Mesenchymal stem cell (in vitro differentiated cells and primary cell): ENCODE measurements around the gene SULF2.

ENCODE experiments used
- DNase-seq: peaks from one replicate; pipeline ENCODE4 v3.0.0-alpha.2; 2013
- H2AFZ ChIP-seq: one replicate; pipeline ENCODE4 v1.6.1; 2013; ENCODE audit warnings: low read depth, mild to moderate bottlenecking, control low read depth, inconsistent platforms, low read length, moderate library complexity
- H2AK5ac ChIP-seq: 2 replicates; pipeline ENCODE4 v1.6.1; 2013; ENCODE audit warnings: low read length, moderate library complexity, mild to moderate bottlenecking, inconsistent platforms; ENCODE audit not compliant: severe bottlenecking
- H2BK120ac ChIP-seq: one replicate; pipeline ENCODE4 v1.6.1; 2013; ENCODE audit warnings: low read depth, mild to moderate bottlenecking, inconsistent platforms, low read length, moderate library complexity
- H2BK12ac ChIP-seq, 2 experiments: one replicate each; pipeline ENCODE4 v1.6.1; 2013; ENCODE audit warnings: inconsistent platforms in 2 of 2, low read length in 2 of 2, mild to moderate bottlenecking in 2 of 2, moderate library complexity in 2 of 2, control low read depth in 1 of 2
- H2BK15ac ChIP-seq: one replicate; pipeline ENCODE4 v1.6.1; 2013; ENCODE audit warnings: mild to moderate bottlenecking, low read depth, inconsistent platforms; ENCODE audit not compliant: poor library complexity, severe bottlenecking
- H2BK5ac ChIP-seq: 2 replicates; pipeline ENCODE4 v1.6.1; 2013; ENCODE audit warnings: low read depth, mild to moderate bottlenecking, low read length, control low read depth, inconsistent platforms; ENCODE audit not compliant: poor library complexity, severe bottlenecking
- H3K14ac ChIP-seq, 2 experiments: one replicate each; pipeline ENCODE4 v1.6.1; 2013; ENCODE audit warnings: inconsistent platforms in 2 of 2, low read length in 2 of 2, control low read depth in 1 of 2, mild to moderate bottlenecking in 1 of 2, moderate library complexity in 1 of 2
- H3K18ac ChIP-seq, 2 experiments: one replicate each; pipeline ENCODE4 v1.6.1; 2013; ENCODE audit warnings: inconsistent platforms in 2 of 2, low read length in 2 of 2, control low read depth in 1 of 2, low read depth in 1 of 2, mild to moderate bottlenecking in 1 of 2
- H3K23ac ChIP-seq, 2 experiments: one replicate each; pipeline ENCODE4 v1.6.1; 2013; ENCODE audit warnings: inconsistent platforms in 2 of 2, low read length in 2 of 2, mild to moderate bottlenecking in 2 of 2, moderate library complexity in 2 of 2, control low read depth in 1 of 2
- H3K27ac ChIP-seq: 2 replicates; pipeline ENCODE4 v1.5.1; 2013; ENCODE audit warnings: mild to moderate bottlenecking, moderate library complexity, low read length, control low read depth, inconsistent platforms; ENCODE audit not compliant: poor library complexity, severe bottlenecking
- H3K27me3 ChIP-seq, 2 experiments: 2 replicates each; pipeline versions ENCODE4 v1.6.1 to v1.7.0; 2013; ENCODE audit warnings: low read length in 2 of 2, mild to moderate bottlenecking in 2 of 2, moderate library complexity in 2 of 2, control low read depth in 1 of 2, inconsistent platforms in 1 of 2; ENCODE audit not compliant: control insufficient read depth in 1 of 2, insufficient read depth in 1 of 2
- H3K36me3 ChIP-seq, 2 experiments: 2 replicates each; pipeline versions ENCODE4 v1.6.1 to v1.7.0; 2013; ENCODE audit warnings: low read length in 2 of 2, control low read depth in 1 of 2, inconsistent platforms in 1 of 2, low read depth in 1 of 2, mild to moderate bottlenecking in 1 of 2; ENCODE audit not compliant: insufficient read depth in 2 of 2, control insufficient read depth in 1 of 2
- H3K4ac ChIP-seq, 2 experiments: one replicate each; pipeline ENCODE4 v1.6.1; 2013; ENCODE audit warnings: inconsistent platforms in 2 of 2, low read length in 2 of 2, mild to moderate bottlenecking in 2 of 2, moderate library complexity in 2 of 2, control low read depth in 1 of 2, low read depth in 1 of 2
- H3K4me1 ChIP-seq: 2 replicates; pipeline ENCODE4 v1.6.1; 2013; ENCODE audit warnings: low read depth, low read length, control low read depth; ENCODE audit not compliant: control insufficient read depth, insufficient read depth
- H3K4me2 ChIP-seq: 2 replicates; pipeline ENCODE4 v1.6.1; 2013; ENCODE audit warnings: low read length, mild to moderate bottlenecking, inconsistent platforms; ENCODE audit not compliant: poor library complexity, severe bottlenecking
- H3K4me3 ChIP-seq, 2 experiments: 2 replicates each; pipeline versions ENCODE4 v1.5.1 to v1.7.0; 2013; ENCODE audit warnings: low read length in 2 of 2, mild to moderate bottlenecking in 2 of 2, control low read depth in 1 of 2, low read depth in 1 of 2; ENCODE audit not compliant: insufficient read depth in 1 of 2
- H3K79me1 ChIP-seq: replicated peaks from 2 replicates; pipeline ENCODE4 v1.6.1; 2013; ENCODE audit warnings: mild to moderate bottlenecking, control low read depth, low read length, inconsistent platforms; ENCODE audit not compliant: poor library complexity, severe bottlenecking
- H3K9ac ChIP-seq: 2 replicates; pipeline ENCODE4 v1.7.0; 2013; ENCODE audit warnings: mild to moderate bottlenecking, low read length, moderate library complexity
- H3K9me3 ChIP-seq: 2 replicates; pipeline ENCODE4 v1.7.0; 2013; ENCODE audit warnings: mild to moderate bottlenecking, low read length; ENCODE audit not compliant: control insufficient read depth
- H4K8ac ChIP-seq: one replicate; pipeline ENCODE4 v1.6.1; 2013; ENCODE audit warnings: inconsistent platforms, mild to moderate bottlenecking, low read length, moderate library complexity
- H4K91ac ChIP-seq: one replicate; pipeline ENCODE4 v1.6.1; 2013; ENCODE audit warnings: mild to moderate bottlenecking, low read length, inconsistent platforms
- WGBS: methylation state at CpG from one replicate; pipeline ENCODE4 v1.1.7; 2013; ENCODE audit warnings: mixed read lengths; 5-methylcytosine and 5-hydroxymethylcytosine counted together

The SULF2 gene

DNA sequence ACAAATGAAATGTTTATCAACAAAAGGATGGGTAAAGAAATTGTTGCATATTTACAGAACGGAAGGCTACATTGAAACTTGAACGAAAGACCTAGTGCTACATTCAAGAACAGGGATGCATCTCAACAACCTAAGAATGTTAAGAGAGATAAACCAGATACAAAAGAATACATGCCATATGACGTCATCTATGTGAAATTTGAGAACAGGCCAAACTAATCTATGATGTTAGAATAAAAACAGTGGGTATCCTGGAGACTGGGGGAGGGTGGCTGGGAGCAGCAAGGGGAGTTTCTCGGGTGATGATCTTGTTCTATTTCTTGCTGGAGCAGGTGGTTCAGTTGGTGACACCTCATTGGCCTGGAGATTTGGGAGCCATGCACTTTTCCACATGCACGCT, 81.5 kb downstream of the SULF2 start:
- Histone ChIP-seq H3K9me3 (no peaks in the 10 kb centered on the region), H3K4me2 (no peak overlapping the region), H4K8ac (no peak overlapping the region), H3K9ac (no peak overlapping the region), H3K23ac (no peak overlapping the region), H4K91ac (no peak overlapping the region), H2BK12ac (no peak overlapping the region), H2BK5ac (no peak overlapping the region), H3K4me3 (no peak overlapping the region), H2AFZ (no peak overlapping the region), H3K27me3 (peaks cover 3 to 33% of the 10 kb centered on the region in 2 experiments), H3K36me3 (peaks cover 0 to 5% of the 10 kb centered on the region in 2 experiments), H3K79me1 (no peaks in the 10 kb centered on the region), H3K14ac (no peak overlapping the region), H3K4ac (no peak overlapping the region), H2BK15ac (no peak overlapping the region), H3K4me1 (peaks cover 5% of the 10 kb centered on the region), H3K27ac (no peak overlapping the region), H2BK120ac (no peak overlapping the region), H3K18ac (no peak overlapping the region), H2AK5ac (no peak overlapping the region)
- peak; percentile 41 for DNase-seq
- WGBS: 89% methylated on average over 3 of the region's 5 CpGs

DNA sequence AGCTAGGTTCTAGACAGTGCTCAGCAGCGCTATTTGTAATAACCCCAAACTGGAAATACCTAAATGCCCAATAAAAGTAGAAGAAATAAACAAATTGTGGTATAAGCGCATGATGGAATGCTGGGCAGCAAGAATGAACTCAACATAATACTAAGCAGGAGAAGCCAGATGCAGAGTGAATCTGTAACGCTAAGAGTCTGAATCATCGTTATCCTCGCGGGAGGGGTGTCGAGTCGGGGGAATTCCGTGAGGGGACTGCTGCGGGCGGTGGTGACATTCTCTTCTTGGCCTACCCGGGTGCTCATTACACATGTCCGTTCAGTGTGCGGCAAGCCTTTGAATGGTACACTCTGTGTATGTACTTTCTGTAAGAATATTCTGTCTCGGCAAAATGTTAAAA, 83.7 kb downstream of the SULF2 start:
- no peak for DNase-seq
- no peak overlapping the region for H3K14ac ChIP-seq
- no peak overlapping the region for H3K4me3 ChIP-seq
- peaks cover 5% of the 10 kb centered on the region for H3K4me1 ChIP-seq
- H2BK15ac ChIP-seq: no peak overlapping the region
- no peak overlapping the region for H4K8ac ChIP-seq
- no peak overlapping the region for H4K91ac ChIP-seq
- H2BK12ac ChIP-seq: no peak overlapping the region
- H2BK5ac ChIP-seq: no peak overlapping the region
- H3K18ac ChIP-seq: no peak overlapping the region
- WGBS: 90% methylated on average over 12 of the region's 15 CpGs
- no peak overlapping the region for H3K27ac ChIP-seq
- peaks cover 0 to 18% of the 10 kb centered on the region in 2 experiments for H3K27me3 ChIP-seq
- H2AK5ac ChIP-seq: no peak overlapping the region
- H3K9ac ChIP-seq: no peak overlapping the region
- H2BK120ac ChIP-seq: no peak overlapping the region
- H3K36me3 ChIP-seq: peaks cover 0 to 11% of the 10 kb centered on the region in 2 experiments
- no peaks in the 10 kb centered on the region for H3K79me1 ChIP-seq
- H3K4me2 ChIP-seq: no peak overlapping the region
- no peak overlapping the region for H2AFZ ChIP-seq
- no peaks in the 10 kb centered on the region for H3K9me3 ChIP-seq
- no peak overlapping the region for H3K23ac ChIP-seq
- no peak overlapping the region for H3K4ac ChIP-seq

DNA sequence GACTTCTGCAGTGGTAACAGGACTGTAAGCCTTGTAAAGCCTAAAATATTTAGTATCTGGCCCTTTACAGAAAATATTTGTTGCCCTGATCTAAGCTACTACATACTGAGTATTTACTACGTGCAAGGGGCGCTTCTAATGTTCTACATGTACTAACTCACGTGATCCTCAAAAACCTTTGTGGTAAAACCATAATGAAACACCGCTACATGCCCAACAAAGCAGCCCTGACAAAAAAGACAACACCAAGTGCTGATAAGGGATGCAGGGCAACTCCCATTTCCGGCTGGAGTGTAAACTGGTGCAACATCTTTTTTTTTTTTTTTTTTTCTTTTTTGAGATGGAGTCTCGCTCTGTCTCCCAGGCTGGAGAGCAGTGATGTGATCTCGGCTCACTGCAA, 85.0 kb downstream of the SULF2 start:
- no peak for DNase-seq
- peaks cover 5% of the 10 kb centered on the region for H3K4me1 ChIP-seq
- H3K18ac ChIP-seq: no peak overlapping the region
- no peaks in the 10 kb centered on the region for H3K9me3 ChIP-seq
- H2BK12ac ChIP-seq: no peak overlapping the region
- 85% methylated on average over 7 of the region's 7 CpGs for WGBS
- no peak overlapping the region for H3K14ac ChIP-seq
- H3K23ac ChIP-seq: no peak overlapping the region
- peaks cover 0 to 11% of the 10 kb centered on the region in 2 experiments for H3K36me3 ChIP-seq
- H3K79me1 ChIP-seq: no peaks in the 10 kb centered on the region
- no peak overlapping the region for H2AFZ ChIP-seq
- no peak overlapping the region for H2AK5ac ChIP-seq
- peaks cover 0 to 12% of the 10 kb centered on the region in 2 experiments for H3K27me3 ChIP-seq
- H4K91ac ChIP-seq: no peak overlapping the region
- H3K4ac ChIP-seq: no peak overlapping the region
- no peak overlapping the region for H3K4me3 ChIP-seq
- H3K9ac ChIP-seq: no peak overlapping the region
- H4K8ac ChIP-seq: no peak overlapping the region
- H3K4me2 ChIP-seq: no peak overlapping the region
- no peak overlapping the region for H2BK5ac ChIP-seq
- H2BK120ac ChIP-seq: no peak overlapping the region
- H3K27ac ChIP-seq: no peak overlapping the region
- H2BK15ac ChIP-seq: no peak overlapping the region

DNA sequence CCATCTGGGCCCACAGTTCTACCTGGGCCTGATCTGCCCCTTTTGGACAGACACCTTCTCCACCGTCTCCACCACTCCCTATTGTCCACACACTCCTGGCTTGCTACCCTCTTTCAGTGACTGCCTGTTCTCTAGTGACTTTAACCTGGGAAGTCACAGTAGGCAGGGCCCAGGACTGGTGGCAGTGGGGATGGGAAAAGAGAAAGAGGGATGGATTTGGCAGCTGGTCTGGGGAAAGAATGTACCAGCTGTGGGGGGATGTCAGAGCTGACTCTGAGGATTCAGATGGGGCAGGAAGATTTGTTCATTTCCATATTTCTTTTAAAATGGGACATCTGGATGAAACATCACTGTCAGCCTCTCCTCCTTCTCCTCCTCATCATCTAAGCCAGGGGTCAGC, 85.5 kb downstream of the SULF2 start:
- no peak overlapping the region for H3K4me3 ChIP-seq
- no peak overlapping the region for H3K14ac ChIP-seq
- no peak overlapping the region for H4K91ac ChIP-seq
- no peak overlapping the region for H2AK5ac ChIP-seq
- no peak overlapping the region for H2BK120ac ChIP-seq
- peaks cover 3% of the 10 kb centered on the region for H3K4me1 ChIP-seq
- no peak overlapping the region for H2BK5ac ChIP-seq
- peak overlapping the region; percentile 14 for H4K8ac ChIP-seq
- H3K23ac ChIP-seq: no peak overlapping the region
- H3K9ac ChIP-seq: no peak overlapping the region
- H3K4ac ChIP-seq: no peak overlapping the region
- peaks cover 0 to 12% of the 10 kb centered on the region in 2 experiments for H3K27me3 ChIP-seq
- H2BK15ac ChIP-seq: peak overlapping the region; percentile 20
- no peak overlapping the region for H2AFZ ChIP-seq
- no peak overlapping the region for H3K4me2 ChIP-seq
- 56% methylated on average over 1 of the region's 1 CpG for WGBS
- H3K9me3 ChIP-seq: no peaks in the 10 kb centered on the region
- no peak overlapping the region for H2BK12ac ChIP-seq
- H3K27ac ChIP-seq: no peak overlapping the region
- no peaks in the 10 kb centered on the region for H3K79me1 ChIP-seq
- no peak overlapping the region for H3K18ac ChIP-seq
- peaks cover 0 to 11% of the 10 kb centered on the region in 2 experiments for H3K36me3 ChIP-seq
- no peak for DNase-seq
